ENCODE measurements around the gene IL17RA.

Gene IL17RA

GRCh38 chr22:17133137-17133536, 48.3 kb downstream of the IL17RA start:
- H3K36me3 ChIP-seq (ENCODE audit: control insufficient read depth, insufficient read depth, low read length): no peaks in the 10 kb centered on the region
- no peaks in the 10 kb centered on the region for H3K27me3 ChIP-seq (ENCODE audit: control insufficient read depth, insufficient read depth, low read length)
- no peaks in the 10 kb centered on the region for H3K79me2 ChIP-seq
- H3K9ac ChIP-seq: no peak overlapping the region
- no peaks in the 10 kb centered on the region for H3K9me3 ChIP-seq (ENCODE audit: control insufficient read depth, low read length)
- no peak overlapping the region for H3K27ac ChIP-seq
- H3K4me1 ChIP-seq: no peaks in the 10 kb centered on the region
- no peak overlapping the region for H2AFZ ChIP-seq
- H3K4me2 ChIP-seq (ENCODE audit: low read length): no peak overlapping the region
- no peak for TF ChIP-seq CTCF (IDR thresholded peaks at IDR 0.05)
- no peak overlapping the region for H3K4me3 ChIP-seq (ENCODE audit: low read depth, low read length)

- no peak for TF ChIP-seq CTCF (IDR thresholded peaks at IDR 0.05)
- H3K9me3 ChIP-seq (ENCODE audit: control insufficient read depth, low read length): no peaks in the 10 kb centered on the region
- no peak overlapping the region for H3K9ac ChIP-seq
Measured at GRCh38 chr22:17135153-17135760, 50.5 kb downstream of the IL17RA start.

GRCh38 chr22:17137170-17137569, 52.4 kb downstream of the IL17RA start:
- no peak for TF ChIP-seq CTCF (IDR thresholded peaks at IDR 0.05)
- Histone ChIP-seq H3K4me1 (no peaks in the 10 kb centered on the region), H3K4me2 (ENCODE audit: low read length) (no peak overlapping the region), H3K27ac (no peak overlapping the region), H3K36me3 (ENCODE audit: control insufficient read depth, insufficient read depth, low read length) (no peaks in the 10 kb centered on the region), H2AFZ (no peak overlapping the region), H3K4me3 (ENCODE audit: low read depth, low read length) (no peak overlapping the region), H3K27me3 (ENCODE audit: control insufficient read depth, insufficient read depth, low read length) (no peaks in the 10 kb centered on the region), H3K9me3 (ENCODE audit: control insufficient read depth, low read length) (no peaks in the 10 kb centered on the region), H3K79me2 (no peaks in the 10 kb centered on the region), H3K9ac (no peak overlapping the region)

More at GRCh38 chr22:17135153-17135760, 50.5 kb downstream of the IL17RA start:
- Histone ChIP-seq H3K4me2 (ENCODE audit: low read length) (no peak overlapping the region), H3K79me2 (no peaks in the 10 kb centered on the region), H3K27me3 (ENCODE audit: control insufficient read depth, insufficient read depth, low read length) (no peaks in the 10 kb centered on the region), H3K4me3 (ENCODE audit: low read depth, low read length) (no peak overlapping the region), H3K4me1 (no peaks in the 10 kb centered on the region), H3K36me3 (ENCODE audit: control insufficient read depth, insufficient read depth, low read length) (no peaks in the 10 kb centered on the region), H3K27ac (no peak overlapping the region), H2AFZ (no peak overlapping the region)

DNA sequence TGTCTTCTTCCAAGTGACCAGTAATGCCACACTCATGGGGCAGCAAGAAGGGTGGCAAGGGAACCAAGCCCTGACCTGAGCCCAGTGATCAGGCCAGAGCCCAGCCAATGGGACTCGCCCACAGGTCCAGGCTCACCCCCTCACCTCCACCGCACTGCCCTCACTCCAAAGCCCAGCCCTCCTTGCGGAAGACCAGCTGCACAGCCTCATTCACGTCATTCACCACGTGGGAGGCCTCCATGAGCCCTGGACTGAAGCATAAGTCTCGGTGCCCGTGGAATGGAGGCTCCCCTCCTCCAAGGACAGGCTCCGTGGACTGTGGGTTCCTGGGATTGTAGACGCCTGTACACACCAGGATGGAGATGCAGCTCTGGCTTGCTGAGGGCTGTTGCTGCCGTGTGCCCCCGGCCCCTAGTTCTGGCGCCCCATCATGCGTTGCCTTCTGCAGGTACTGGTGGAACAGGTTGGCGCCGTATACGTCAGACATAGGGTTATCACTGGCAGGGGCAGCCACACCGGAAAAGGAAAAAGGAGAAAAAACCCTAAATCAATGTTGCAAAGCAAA, 53.1 kb downstream of the IL17RA start:
- H3K9ac ChIP-seq: no peak overlapping the region
- no peak overlapping the region for H3K27ac ChIP-seq
- no peak overlapping the region for H2AFZ ChIP-seq
- H3K4me3 ChIP-seq (ENCODE audit: low read depth, low read length): no peak overlapping the region
- no peaks in the 10 kb centered on the region for H3K79me2 ChIP-seq
- no peaks in the 10 kb centered on the region for H3K4me1 ChIP-seq
- H3K27me3 ChIP-seq (ENCODE audit: control insufficient read depth, insufficient read depth, low read length): no peaks in the 10 kb centered on the region
- H3K36me3 ChIP-seq (ENCODE audit: control insufficient read depth, insufficient read depth, low read length): no peaks in the 10 kb centered on the region
- TF ChIP-seq CTCF (IDR thresholded peaks at IDR 0.05): no peak
- H3K4me2 ChIP-seq (ENCODE audit: low read length): no peak overlapping the region
- no peaks in the 10 kb centered on the region for H3K9me3 ChIP-seq (ENCODE audit: control insufficient read depth, low read length)

DNA sequence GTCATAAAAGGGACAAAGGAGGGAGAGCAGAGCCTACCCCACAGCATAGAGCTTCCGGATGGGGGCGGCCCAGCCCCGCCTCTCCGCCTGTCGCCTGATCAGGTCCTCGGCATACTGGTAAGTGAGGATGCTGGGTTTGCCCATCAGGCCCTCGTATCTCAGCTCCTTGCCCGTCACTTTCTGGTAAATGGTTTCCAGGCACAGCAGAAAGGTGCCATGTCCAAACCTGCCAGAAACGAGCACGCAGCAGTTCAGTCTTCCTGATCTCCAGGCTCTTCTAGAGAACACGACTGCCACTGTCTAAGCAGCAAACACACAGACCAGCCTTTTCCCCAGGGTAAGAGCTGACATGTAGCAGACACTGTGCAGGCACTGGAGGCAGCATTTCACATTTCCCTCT, 53.7 kb downstream of the IL17RA start:
- H3K27me3 ChIP-seq (ENCODE audit: control insufficient read depth, insufficient read depth, low read length): no peaks in the 10 kb centered on the region
- H2AFZ ChIP-seq: no peak overlapping the region
- no peaks in the 10 kb centered on the region for H3K36me3 ChIP-seq (ENCODE audit: control insufficient read depth, insufficient read depth, low read length)
- no peak overlapping the region for H3K27ac ChIP-seq
- no peak overlapping the region for H3K4me2 ChIP-seq (ENCODE audit: low read length)
- H3K9me3 ChIP-seq (ENCODE audit: control insufficient read depth, low read length): no peaks in the 10 kb centered on the region
- H3K79me2 ChIP-seq: no peaks in the 10 kb centered on the region
- TF ChIP-seq CTCF (IDR thresholded peaks at IDR 0.05): no peak
- no peak overlapping the region for H3K9ac ChIP-seq
- H3K4me1 ChIP-seq: no peaks in the 10 kb centered on the region
- no peak overlapping the region for H3K4me3 ChIP-seq (ENCODE audit: low read depth, low read length)

Measured in parathyroid adenoma (tissue), 2 donors.